ENCODE results near the gene TSR1.

Gene TSR1

GRCh38 chr17:2283302-2283701, 53.0 kb downstream of the TSR1 start:
- DNase-seq (ENCODE audit: low read depth) = no peak
- TF ChIP-seq CTCF (conservative IDR thresholded peaks at IDR 0.05; ENCODE audit: low read length) = no peak

DNA sequence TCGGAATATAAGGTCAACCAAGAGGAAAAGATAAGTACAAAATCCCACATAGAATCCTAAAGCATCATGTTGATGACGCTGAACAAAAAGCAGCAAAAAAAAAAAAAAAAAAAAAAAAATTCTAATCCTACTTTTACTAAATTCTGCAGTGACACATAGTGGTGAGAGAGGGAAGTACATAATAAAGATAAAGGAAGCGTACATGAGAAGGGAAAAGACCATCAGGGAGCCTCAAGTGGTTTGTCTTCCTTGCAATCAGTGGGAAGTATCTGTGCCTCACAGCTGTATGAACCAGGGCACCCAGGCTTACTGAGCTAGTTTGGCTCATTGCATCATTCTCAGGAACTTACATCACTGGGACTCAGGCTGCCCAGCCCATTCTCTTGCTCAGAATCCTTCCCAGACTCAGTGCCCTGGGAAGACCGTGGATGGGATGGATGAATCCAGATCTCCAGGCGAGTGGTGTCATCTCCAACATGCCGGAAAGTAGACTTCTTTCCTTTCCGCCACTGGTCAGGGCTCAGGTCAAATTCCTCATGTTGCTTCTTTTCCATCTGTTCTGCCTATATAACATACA, 53.9 kb downstream of the TSR1 start:
- no peak overlapping the region for H3K4me3 ChIP-seq (ENCODE audit: low read length)
- peak; percentile 93 for DNase-seq (ENCODE audit: low read depth)
- peak; percentile 68 for TF ChIP-seq CTCF (conservative IDR thresholded peaks at IDR 0.05; ENCODE audit: low read length)

More at GRCh38 chr17:2283302-2283701, 53.0 kb downstream of the TSR1 start:
- H3K4me3 ChIP-seq (ENCODE audit: low read length) = no peak overlapping the region

GRCh38 chr17:2279707-2280106, 56.5 kb downstream of the TSR1 start:
- H3K4me3 ChIP-seq (ENCODE audit: low read length) = no peak overlapping the region
- DNase-seq (ENCODE audit: low read depth) = no peak
- TF ChIP-seq CTCF (conservative IDR thresholded peaks at IDR 0.05; ENCODE audit: low read length) = no peak

DNA sequence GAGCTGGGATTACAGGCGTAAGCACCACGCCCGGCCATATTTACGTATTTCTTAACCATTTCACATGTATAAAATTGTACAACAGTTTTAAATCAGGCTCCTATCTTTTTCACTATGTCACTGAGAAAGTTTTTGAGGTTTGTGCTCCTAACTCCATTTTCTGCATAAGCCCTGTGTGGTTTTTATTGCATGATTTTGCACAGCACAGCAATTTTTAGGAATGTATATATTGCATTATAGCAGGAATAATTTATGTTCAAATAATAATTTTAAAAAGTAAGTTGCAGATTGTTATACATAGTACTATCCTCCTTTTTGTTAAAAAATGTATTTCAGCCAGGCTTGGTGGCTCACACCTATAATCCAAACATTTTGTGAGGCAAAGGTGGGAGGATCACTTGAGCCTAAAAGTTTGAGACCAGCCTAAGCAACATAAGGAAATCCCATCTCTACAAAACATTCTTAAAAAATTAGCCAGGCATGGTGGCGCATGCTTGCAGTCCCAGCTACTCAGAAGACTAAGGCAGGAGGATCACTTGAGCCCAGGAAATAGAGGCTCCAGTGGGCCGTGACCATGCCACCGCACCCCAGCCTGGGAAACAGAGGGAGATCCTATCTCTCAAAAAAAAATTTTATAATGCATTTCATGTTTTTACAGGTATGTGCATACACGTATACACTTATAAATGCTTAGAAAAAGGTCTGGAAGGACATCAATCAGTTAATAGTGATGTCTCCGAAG, 58.7 kb downstream of the TSR1 start:
- no peak for TF ChIP-seq CTCF (conservative IDR thresholded peaks at IDR 0.05; ENCODE audit: low read length)
- H3K4me3 ChIP-seq (ENCODE audit: low read length) = no peak overlapping the region
- no peak for DNase-seq (ENCODE audit: low read depth)

GRCh38 chr17:2275722-2276121, 60.5 kb downstream of the TSR1 start:
- H3K4me3 ChIP-seq (ENCODE audit: low read length) = no peak overlapping the region
- no peak for TF ChIP-seq CTCF (conservative IDR thresholded peaks at IDR 0.05; ENCODE audit: low read length)
- no peak for DNase-seq (ENCODE audit: low read depth)

GRCh38 chr17:2274414-2274813, 61.8 kb downstream of the TSR1 start:
- no peak overlapping the region for H3K4me3 ChIP-seq (ENCODE audit: low read length)
- no peak for DNase-seq (ENCODE audit: low read depth)
- TF ChIP-seq CTCF (conservative IDR thresholded peaks at IDR 0.05; ENCODE audit: low read length) = no peak

All from AG10803 (cell line).